ENCODE results near the gene ATP6V1C2.

- TF ChIP-seq, protein P1, sequence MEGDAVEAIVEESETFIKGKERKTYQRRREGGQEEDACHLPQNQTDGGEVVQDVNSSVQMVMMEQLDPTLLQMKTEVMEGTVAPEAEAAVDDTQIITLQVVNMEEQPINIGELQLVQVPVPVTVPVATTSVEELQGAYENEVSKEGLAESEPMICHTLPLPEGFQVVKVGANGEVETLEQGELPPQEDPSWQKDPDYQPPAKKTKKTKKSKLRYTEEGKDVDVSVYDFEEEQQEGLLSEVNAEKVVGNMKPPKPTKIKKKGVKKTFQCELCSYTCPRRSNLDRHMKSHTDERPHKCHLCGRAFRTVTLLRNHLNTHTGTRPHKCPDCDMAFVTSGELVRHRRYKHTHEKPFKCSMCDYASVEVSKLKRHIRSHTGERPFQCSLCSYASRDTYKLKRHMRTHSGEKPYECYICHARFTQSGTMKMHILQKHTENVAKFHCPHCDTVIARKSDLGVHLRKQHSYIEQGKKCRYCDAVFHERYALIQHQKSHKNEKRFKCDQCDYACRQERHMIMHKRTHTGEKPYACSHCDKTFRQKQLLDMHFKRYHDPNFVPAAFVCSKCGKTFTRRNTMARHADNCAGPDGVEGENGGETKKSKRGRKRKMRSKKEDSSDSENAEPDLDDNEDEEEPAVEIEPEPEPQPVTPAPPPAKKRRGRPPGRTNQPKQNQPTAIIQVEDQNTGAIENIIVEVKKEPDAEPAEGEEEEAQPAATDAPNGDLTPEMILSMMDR (IDR thresholded peaks at IDR 0.05 in 4 of 5, conservative IDR thresholded peaks at IDR 0.05 in 1 of 5), result no peak
- no peak for TF ChIP-seq POLR2A (IDR thresholded peaks at IDR 0.05)
Measured at GRCh38 chr2:10771786-10772185, 50.4 kb downstream of the ATP6V1C2 start.

Data from gastrocnemius medialis (tissue), 4 donors.